Left lung (tissue), 10 donors: Measurements from ENCODE around the gene TSPAN5. TPM values are rescaled to one million over a fixed set of nuclear protein-coding genes. Genes with fewer than 3 reads are reported as not detected.
A peak's percentile ranks its signal among the peaks of the same experiment; 100 is the strongest.

Source experiments
- ATAC-seq: fragments of 200-7000 bp; cut with Tn5 transposase; one replicate; pipeline ENCODE4 v1.9.1; 2020; ENCODE audit warnings: moderate library complexity
- DNase-seq, 4 donors: peaks; one replicate each; pipeline ENCODE4 v3.0.0-alpha.2; 2013 to 2020
- H3K27ac ChIP-seq, 2 donors: fragments of 200-600 bp; sonication (generic) in 1 of 2; one replicate each; pipeline versions ENCODE4 v1.5.0 to v1.8.0; 2020 to 2021
- H3K27me3 ChIP-seq, 2 donors: fragments of 200-600 bp; sonication (generic) in 1 of 2; one replicate each; pipeline versions ENCODE4 v1.5.0 to v1.8.0; 2020 to 2021
- H3K36me3 ChIP-seq, 2 donors: fragments of 200-600 bp; sonication (generic) in 1 of 2; one replicate each; pipeline versions ENCODE4 v1.5.0 to v1.8.0; 2020 to 2021
- H3K4me1 ChIP-seq, 2 donors: fragments of 200-600 bp; one replicate each; pipeline ENCODE4 v1.8.0; 2021
- H3K4me3 ChIP-seq, 2 donors: fragments of 200-600 bp; sonication (generic) in 1 of 2; one replicate each; pipeline versions ENCODE4 v1.5.0 to v1.8.0; 2020 to 2021; ENCODE audit warnings: mild to moderate bottlenecking in 1 of 2
- H3K9me3 ChIP-seq, 2 donors: fragments of 200-600 bp; sonication (generic) in 1 of 2; one replicate each; pipeline versions ENCODE4 v1.5.0 to v1.8.0; 2020 to 2021
- intact Hi-C, 2 donors: fragments of 100-400 bp; cut with DNase I; formaldehyde crosslinking; loops; one replicate each; pipeline versions ENCODE4 v1.11.2 to v1.14.2; 2022
- polyA plus RNA-seq, 6 donors: library from polyadenylated mRNA; unstranded; fragments of 120-200 nt; gene quantifications; one replicate each; pipeline ENCODE4 v1.2.1, GENCODE V29; 2013; ENCODE audit not compliant: insufficient read length in 6 of 6
- total RNA-seq, 2 donors: library from RNA; stranded (reverse); fragmentation: NEBNext Ultra II Directional; extraction: Animal tissue kit (Norgen Biotek cat#: 25700); gene quantifications; one replicate each; pipeline ENCODE4 v1.2.1, GENCODE V29; 2021
- TF ChIP-seq, protein P1 (sequence below), 2 donors: fragments of 200-600 bp; sonication (generic) in 1 of 2; IDR thresholded peaks; one replicate each; pipeline versions ENCODE4 v1.5.0 to v1.8.0; 2021; ENCODE audit warnings: antibody characterized with exemption in 2 of 2
- donor health status: DM: no; HTN: yes; CAD: no.
- donor health status: DM: no; HTN: no; CAD: no.

The TSPAN5 gene
- total and polyA plus RNA-seq, 8 donors, result 11.9 to 36.5 (median 31.7) TPM

DNA sequence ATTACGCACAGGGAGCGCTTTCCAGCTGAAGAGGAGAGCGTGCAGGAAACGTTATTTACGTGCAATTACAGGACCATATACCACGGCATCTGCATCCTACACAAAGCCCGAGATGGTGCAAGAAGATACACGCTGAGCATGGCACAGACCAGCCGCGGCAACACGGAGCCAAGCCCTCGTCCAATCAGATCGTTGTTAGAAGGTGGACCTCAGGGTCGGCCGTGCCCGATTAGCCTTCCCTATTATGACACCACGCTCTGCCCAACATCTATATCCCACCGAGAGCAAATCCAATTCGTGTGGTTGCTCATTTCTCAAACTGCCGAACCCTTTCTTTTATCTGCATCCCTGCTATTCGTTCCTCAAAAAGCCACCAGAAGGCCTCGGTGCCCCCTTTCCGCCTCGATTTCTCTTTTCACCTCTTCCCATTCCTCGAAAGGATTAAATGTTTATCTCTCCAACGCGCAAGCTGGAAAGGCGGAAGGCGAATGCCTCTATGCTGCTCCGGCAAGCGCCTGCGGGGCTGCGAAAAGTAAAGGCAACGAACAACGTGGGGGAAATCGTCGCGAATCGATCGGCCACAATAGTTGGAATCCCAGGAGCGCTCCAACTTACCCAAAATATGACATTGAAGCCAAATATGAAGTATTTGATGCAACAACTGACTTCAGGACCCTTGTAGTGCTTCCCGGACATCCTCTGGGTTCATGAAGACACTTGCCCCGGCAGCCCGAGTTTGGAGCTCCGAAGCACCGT, 702 bp downstream of the TSPAN5 start:
- ATAC-seq, result peak; percentile 25
- H3K27me3 ChIP-seq, result peaks cover 0 to 39% of the 10 kb centered on the region in 2 donors
- H3K9me3 ChIP-seq, result no peaks in the 10 kb centered on the region
- intact Hi-C loops, result no loop called here
- TF ChIP-seq, protein P1, sequence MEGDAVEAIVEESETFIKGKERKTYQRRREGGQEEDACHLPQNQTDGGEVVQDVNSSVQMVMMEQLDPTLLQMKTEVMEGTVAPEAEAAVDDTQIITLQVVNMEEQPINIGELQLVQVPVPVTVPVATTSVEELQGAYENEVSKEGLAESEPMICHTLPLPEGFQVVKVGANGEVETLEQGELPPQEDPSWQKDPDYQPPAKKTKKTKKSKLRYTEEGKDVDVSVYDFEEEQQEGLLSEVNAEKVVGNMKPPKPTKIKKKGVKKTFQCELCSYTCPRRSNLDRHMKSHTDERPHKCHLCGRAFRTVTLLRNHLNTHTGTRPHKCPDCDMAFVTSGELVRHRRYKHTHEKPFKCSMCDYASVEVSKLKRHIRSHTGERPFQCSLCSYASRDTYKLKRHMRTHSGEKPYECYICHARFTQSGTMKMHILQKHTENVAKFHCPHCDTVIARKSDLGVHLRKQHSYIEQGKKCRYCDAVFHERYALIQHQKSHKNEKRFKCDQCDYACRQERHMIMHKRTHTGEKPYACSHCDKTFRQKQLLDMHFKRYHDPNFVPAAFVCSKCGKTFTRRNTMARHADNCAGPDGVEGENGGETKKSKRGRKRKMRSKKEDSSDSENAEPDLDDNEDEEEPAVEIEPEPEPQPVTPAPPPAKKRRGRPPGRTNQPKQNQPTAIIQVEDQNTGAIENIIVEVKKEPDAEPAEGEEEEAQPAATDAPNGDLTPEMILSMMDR (IDR thresholded peaks at IDR 0.05), result no peak
- peak in 2 of 4 donors; percentile 37 to 43 for DNase-seq
- no peaks in the 10 kb centered on the region for H3K36me3 ChIP-seq
- H3K4me1 ChIP-seq, result peaks cover 16 to 29% of the 10 kb centered on the region in 2 donors
- peak overlapping the region; percentile 55 to 67 for H3K4me3 ChIP-seq
- peak overlapping the region; percentile 48 to 49 for H3K27ac ChIP-seq

DNA sequence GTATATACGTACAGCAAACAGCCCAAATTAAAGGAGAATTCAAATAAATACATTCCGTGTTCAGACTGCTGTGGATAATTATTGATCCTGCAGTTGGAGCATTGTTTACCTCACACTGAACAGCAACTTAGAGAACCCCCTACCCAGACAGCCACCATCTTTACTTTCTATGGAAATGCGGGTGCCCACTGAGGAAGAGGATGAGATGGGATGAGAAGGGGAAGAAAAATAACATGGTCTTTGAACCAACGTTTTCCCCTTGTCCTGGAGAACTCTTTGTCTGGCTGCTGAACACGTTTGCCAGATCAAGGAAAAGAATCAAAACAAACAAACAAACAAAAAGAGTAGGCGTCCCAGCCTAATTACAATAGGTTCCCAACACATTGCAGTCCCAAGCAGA, 1.5 kb downstream of the TSPAN5 start:
- H3K4me1 ChIP-seq, result peaks cover 16 to 29% of the 10 kb centered on the region in 2 donors
- no peaks in the 10 kb centered on the region for H3K36me3 ChIP-seq
- H3K27me3 ChIP-seq, result peaks cover 0 to 39% of the 10 kb centered on the region in 2 donors
- TF ChIP-seq, protein P1 (IDR thresholded peaks at IDR 0.05), result no peak
- DNase-seq (no peak), ATAC-seq (no peak)
- no peak overlapping the region for H3K27ac ChIP-seq
- intact Hi-C loops, result no loop called here
- H3K4me3 ChIP-seq, result peak overlapping the region; percentile 55 to 67
- no peaks in the 10 kb centered on the region for H3K9me3 ChIP-seq

DNA sequence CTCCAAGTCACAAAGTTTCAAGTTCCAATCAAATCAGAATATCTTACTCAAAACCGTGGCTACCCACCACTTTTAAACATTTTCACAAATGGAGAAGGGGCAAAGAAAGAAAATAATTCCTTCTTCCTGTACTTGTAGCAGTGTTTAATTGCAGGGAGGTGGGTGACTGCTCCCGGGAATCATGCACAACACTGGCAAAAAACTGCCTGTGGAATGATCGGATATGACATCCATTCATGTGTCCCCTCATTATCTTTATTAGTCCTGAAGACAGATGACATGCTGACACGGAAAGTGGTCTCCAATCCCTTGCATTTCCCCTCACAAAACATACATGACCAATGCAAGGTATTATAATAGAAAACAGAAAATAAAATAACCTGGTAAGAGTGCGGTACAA, 2.0 kb downstream of the TSPAN5 start:
- peaks cover 0 to 39% of the 10 kb centered on the region in 2 donors for H3K27me3 ChIP-seq
- H3K9me3 ChIP-seq, result no peaks in the 10 kb centered on the region
- no peak overlapping the region for H3K27ac ChIP-seq
- H3K36me3 ChIP-seq, result no peaks in the 10 kb centered on the region
- intact Hi-C loops, result no loop called here
- TF ChIP-seq, protein P1 (IDR thresholded peaks at IDR 0.05), result no peak
- H3K4me1 ChIP-seq, result peaks cover 16 to 29% of the 10 kb centered on the region in 2 donors
- ATAC-seq, result no peak
- H3K4me3 ChIP-seq, result peak overlapping the region in 1 of 2 donors; percentile 55
- no peak for DNase-seq

DNA sequence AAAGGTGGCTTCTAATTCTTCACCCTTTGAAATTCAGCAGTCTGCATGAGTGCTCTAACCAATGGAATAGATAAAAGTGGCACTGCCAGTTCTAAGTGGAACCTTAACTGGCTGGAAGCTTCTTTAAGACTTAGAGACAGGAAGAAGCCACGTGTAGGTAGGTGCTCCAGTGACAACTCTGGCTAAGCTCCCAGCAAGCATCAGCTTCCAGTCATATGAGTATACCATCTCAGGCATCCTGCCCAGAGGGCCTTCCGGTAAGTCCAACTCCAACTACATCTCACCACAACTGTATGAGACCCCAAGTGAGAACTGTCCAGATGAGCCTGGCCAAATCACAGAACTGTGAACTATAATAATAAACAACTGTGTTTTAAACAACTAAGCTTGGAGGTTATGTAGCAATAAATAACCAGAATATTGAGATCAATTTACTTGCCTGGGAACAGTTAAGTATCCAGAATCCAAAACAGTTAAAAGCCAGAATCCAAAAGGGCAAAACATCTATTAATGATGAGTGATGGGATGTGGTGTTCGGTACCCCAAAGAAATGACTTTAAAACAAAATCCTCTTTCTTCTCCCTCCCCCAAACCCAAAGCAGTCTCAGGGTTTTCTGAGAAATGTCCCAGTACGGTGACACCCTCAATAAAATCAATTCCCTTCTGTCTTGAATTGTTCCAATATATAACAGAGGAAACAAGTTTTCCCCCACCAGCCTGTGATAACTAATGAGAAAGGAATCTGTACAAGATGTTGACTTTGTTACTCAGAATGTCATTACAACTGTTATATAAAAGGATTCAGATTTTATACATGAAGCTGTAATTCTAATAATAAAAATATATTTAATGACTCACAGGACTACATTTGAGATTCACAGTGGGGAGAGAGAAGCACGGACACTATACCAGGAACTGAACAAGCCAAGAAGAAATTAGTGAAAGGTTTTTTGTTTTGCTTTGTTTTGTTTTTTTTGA, 4.2 kb downstream of the TSPAN5 start:
- DNase-seq, result no peak
- no peak for ATAC-seq
- peak overlapping the region in 1 of 2 donors; percentile 1 for H3K27ac ChIP-seq
- peaks cover 16 to 18% of the 10 kb centered on the region in 2 donors for H3K4me1 ChIP-seq
- H3K4me3 ChIP-seq, result no peak overlapping the region
- TF ChIP-seq, protein P1 (IDR thresholded peaks at IDR 0.05), result no peak
- peaks cover 0 to 30% of the 10 kb centered on the region in 2 donors for H3K27me3 ChIP-seq
- intact Hi-C loops, result no loop called here
- no peaks in the 10 kb centered on the region for H3K9me3 ChIP-seq
- H3K36me3 ChIP-seq, result no peaks in the 10 kb centered on the region

DNA sequence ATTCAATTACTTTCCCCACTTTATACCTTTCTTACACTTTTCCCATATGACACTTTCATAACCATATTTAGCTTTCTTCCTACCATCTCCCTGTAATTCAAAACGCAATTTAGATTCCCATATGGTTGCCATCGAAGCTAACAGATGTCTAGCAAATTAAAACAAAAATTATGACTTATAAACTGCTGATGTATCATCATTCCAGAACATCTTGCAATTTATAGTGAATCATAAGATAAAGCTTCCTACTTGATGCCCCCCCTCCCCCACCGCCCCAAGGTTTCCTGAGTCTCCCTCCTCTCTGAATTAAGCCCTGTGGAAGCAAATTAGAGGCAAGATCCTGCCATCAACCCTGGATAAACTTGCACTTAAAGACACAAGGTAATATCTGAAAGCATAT, 5.4 kb downstream of the TSPAN5 start:
- H3K4me1 ChIP-seq, result peaks cover 13 to 16% of the 10 kb centered on the region in 2 donors
- ATAC-seq (no peak), DNase-seq (no peak)
- TF ChIP-seq, protein P1 (IDR thresholded peaks at IDR 0.05), result no peak
- no peaks in the 10 kb centered on the region for H3K9me3 ChIP-seq
- no peak overlapping the region for H3K27ac ChIP-seq
- H3K27me3 ChIP-seq, result peaks cover 0 to 19% of the 10 kb centered on the region in 2 donors
- intact Hi-C loops, result no loop called here
- H3K36me3 ChIP-seq, result no peaks in the 10 kb centered on the region
- no peak overlapping the region for H3K4me3 ChIP-seq
